KBM-7 (cell line): ENCODE measurements around the gene LRGUK.

Experiments
- DNase-seq: peaks from one replicate; pipeline ENCODE4 v3.0.0-alpha.2; 2015
- in situ Hi-C: fragments of 300-500 bp; cut with MboI; formaldehyde crosslinking; loops from 2 replicates; pipeline ENCODE4 v1.14.3; 2020; ENCODE audit warnings: low sequenced_read_pairs, low pct_unique_long_range_greater_than_20kb, mixed read lengths

LRGUK gene

GRCh38 chr7:134121632-134122139, 5.5 kb upstream of the LRGUK start:
- peak; percentile 26 for DNase-seq
- in situ Hi-C loops: no loop called here

GRCh38 chr7:134122980-134123379, 4.2 kb upstream of the LRGUK start:
- no peak for DNase-seq
- in situ Hi-C loops: no loop called here

GRCh38 chr7:134126146-134126545, 994 bp upstream of the LRGUK start:
- in situ Hi-C loops: no loop called here
- no peak for DNase-seq

- in situ Hi-C loops: no loop called here
- no peak for DNase-seq
Observed at GRCh38 chr7:134126596-134126965, 559 bp upstream of the LRGUK start.

- in situ Hi-C loops: no loop called here
- no peak for DNase-seq
Observed at GRCh38 chr7:134128829-134129228, 1.7 kb downstream of the LRGUK start.

- in situ Hi-C loops: no loop called here
- DNase-seq: no peak
Observed at GRCh38 chr7:134129856-134130523, 2.9 kb downstream of the LRGUK start.

- in situ Hi-C loops: no loop called here
- no peak for DNase-seq
Observed at GRCh38 chr7:134134004-134134403, 6.9 kb downstream of the LRGUK start.

GRCh38 chr7:134140889-134141867, 14.0 kb downstream of the LRGUK start:
- peak; percentile 51 for DNase-seq
- in situ Hi-C loops: no loop called here

GRCh38 chr7:134141868-134142264, 14.7 kb downstream of the LRGUK start:
- in situ Hi-C loops: no loop called here
- no peak for DNase-seq

GRCh38 chr7:134153493-134154136, 26.5 kb downstream of the LRGUK start:
- in situ Hi-C loops: no loop called here
- DNase-seq: no peak

GRCh38 chr7:134154581-134155130, 27.5 kb downstream of the LRGUK start:
- DNase-seq: no peak
- in situ Hi-C loops: no loop called here

GRCh38 chr7:134155206-134155605, 28.1 kb downstream of the LRGUK start:
- in situ Hi-C loops: no loop called here
- DNase-seq: no peak

GRCh38 chr7:134155871-134156270, 28.7 kb downstream of the LRGUK start:
- in situ Hi-C loops: no loop called here

GRCh38 chr7:134165252-134165651, 38.1 kb downstream of the LRGUK start:
- in situ Hi-C loops: no loop called here
- no peak for DNase-seq

More at GRCh38 chr7:134155871-134156270, 28.7 kb downstream of the LRGUK start:
- no peak for DNase-seq

- in situ Hi-C loops: no loop called here
- no peak for DNase-seq
Observed at GRCh38 chr7:134167250-134167649, 40.1 kb downstream of the LRGUK start.

- in situ Hi-C loops: no loop called here
- no peak for DNase-seq
Observed at GRCh38 chr7:134167841-134168240, 40.7 kb downstream of the LRGUK start.

- in situ Hi-C loops: no loop called here
- DNase-seq: peak; percentile 49
Observed at GRCh38 chr7:134174795-134175261, 47.7 kb downstream of the LRGUK start.

- no peak for DNase-seq
- in situ Hi-C loops: no loop called here
Observed at GRCh38 chr7:134175334-134176036, 48.3 kb downstream of the LRGUK start.

- in situ Hi-C loops: no loop called here
- DNase-seq: no peak
Observed at GRCh38 chr7:134176037-134176350, 48.9 kb downstream of the LRGUK start.
